Activated CD4-positive, alpha-beta T cell treated with anti-CD3 and anti-CD28 coated beads, Interleukin-2, amount 50 U/mL, for 4 hours (primary cell): ENCODE measurements around the gene SFXN5.
"Not testable (repeated sequence)": the region's sequence is repeated elsewhere in the genome, so short reads cannot be mapped to it uniquely, and the experiment has no call there.

Source experiments
- DNase-seq, 2 experiments: peaks; one replicate each; pipeline ENCODE4 v3.0.0-alpha.2; 2020

The SFXN5 gene

DNA sequence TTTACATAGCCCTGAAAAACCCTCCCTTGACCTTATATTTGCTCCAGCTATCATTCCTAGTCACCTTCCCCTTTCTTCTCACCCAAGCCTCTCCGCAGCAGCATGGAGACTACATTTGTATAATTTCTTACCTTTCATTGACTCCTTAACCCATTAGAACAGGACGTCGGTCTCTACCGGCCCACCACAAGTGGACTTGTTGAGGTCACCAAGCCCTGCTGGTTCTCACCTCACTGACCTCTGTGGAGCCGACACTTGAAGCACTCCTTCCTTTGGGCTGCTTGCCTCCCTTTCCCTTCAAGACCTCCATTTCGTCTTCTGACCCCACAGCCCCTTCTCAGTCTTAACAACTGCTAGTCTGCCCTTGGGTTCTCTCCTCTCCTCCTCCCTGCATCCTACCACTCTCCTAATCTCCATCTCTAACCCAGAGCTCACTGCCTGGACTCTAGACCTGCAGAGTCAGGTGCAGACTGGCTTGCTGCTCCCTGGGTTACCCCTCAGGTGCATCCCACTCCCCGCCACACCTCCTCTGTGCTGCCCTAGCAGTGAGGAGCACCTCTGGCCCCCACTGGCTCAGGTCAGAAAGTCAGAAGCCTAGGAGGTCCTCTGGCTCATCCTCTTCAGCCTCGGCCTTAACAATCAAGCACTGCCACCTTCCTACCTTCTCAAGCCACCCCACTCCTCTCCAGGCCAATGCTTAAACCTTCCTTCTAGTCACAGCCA lies 5.3 kb upstream of the SFXN5 start:
- no peak for DNase-seq

DNA sequence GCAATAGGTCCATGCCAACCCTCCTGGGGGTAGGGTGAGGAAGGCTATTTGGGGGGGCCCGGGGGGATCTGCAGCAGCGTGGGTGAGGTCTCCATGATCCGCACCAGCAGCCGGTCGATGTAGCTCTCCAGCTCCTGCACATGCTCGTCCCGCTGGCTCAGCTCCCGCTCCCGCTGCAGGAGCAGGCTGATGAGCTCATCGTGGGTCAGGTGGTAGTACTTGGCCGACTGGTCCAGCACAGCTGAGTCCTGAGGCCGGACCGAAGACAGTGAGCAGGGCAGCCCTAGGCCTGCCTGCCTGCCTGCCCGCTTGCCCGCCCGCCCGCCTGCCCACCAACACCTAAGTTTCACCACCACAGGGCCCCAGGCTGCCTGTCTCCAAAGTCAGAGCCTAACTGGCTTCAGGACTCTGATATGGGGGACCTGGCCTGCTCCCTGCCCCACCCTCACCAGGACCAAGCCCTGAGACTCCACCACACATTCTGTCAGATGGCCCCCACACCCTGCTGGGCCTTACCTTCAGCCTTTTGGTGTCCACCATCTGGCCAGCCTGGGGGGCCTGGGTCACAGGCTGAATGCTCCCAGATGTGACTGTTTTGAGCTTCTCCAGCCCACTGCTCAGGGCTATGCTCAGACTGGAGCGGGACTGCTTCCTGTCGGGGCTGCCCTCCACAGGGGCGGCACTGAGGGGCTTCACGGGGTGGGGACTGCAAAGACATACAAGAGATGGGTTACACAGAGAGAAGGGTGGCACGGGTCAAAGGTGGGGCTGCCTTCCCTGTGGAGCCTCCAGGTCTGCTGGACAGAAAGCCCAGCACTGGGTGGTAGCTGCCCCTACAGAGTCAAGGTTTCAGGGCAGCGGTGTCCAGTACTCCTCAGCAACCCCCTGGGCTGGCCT lies 4.2 kb upstream of the SFXN5 start:
- DNase-seq: no peak

DNA sequence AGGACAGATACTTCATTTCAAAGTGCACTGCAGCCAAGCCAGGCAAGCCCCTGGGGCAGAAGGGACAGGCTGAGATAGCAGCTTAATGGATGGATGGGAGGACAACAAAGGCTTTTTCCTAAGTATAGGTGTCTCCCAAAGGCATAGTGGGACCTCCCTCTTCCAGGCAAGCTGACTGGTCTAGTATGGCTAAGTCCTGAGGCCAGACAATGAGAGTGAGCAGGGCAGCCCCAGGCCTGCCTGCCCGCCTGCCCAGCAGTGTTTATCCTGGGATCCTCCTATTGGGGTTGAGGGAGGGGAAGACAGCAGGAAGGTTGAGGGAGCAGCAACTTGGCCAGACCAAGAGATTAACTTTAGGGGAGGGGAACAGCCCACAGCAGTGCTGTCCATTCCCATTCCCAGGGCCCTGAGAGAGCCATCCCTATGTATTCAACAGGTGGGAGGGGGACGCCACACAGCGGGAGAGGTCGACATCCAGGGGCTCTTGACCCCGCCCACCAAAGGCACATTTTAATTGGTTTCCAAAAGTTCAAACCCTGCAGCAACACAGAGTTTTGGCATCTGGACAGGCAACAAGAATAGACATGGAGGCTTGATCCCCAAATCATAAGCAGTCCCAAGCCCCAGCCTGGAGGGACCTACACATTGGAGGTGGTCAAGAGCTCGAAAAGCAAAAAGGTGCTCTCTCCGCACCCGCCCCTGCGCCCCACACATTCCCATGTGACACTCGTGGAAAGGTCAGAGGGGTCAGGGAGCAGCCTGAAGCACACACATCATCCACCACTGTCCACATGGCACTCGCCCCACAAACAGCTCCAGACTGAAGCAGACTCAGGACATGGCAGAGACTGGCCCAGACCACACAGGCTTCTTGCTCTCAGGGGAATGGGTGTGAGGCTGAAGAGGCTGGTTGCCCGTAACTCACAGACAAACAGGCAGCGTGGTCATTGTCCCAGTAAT lies 2.9 kb upstream of the SFXN5 start:
- no peak for DNase-seq

DNA sequence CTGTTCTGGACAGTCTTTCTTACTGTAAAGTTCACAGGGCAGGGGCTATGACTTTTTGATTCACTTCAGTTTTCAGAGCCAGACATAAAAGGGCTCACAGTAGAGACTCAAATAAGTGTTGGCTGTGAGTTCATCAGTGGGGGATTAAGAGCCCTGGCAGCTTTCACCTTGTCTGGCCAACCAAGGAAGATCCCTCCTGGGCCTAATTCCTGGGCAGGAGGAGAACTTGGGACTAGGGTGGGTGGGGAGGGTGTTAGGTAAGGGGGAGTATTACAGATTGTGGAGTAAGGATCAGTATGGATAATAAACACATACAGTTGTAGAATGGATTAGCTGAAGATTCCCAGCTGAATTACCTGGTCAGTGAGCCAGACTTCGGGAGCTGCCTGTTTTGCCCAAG lies 904 bp upstream of the SFXN5 start:
- no peak for DNase-seq

DNA sequence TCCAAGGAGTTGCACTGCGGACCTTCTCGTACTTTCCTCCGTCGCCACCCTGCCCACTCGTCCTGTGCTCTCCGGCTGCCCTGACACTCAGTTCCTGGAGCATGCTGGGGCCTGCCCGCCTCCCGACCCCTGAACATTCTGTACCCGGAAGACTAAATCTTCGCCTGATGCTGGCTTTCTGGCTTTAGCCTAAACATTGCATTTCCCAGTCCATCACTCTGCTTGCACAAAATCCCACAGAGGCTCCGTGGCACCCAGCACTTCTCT lies 550 bp upstream of the SFXN5 start:
- no peak for DNase-seq

DNA sequence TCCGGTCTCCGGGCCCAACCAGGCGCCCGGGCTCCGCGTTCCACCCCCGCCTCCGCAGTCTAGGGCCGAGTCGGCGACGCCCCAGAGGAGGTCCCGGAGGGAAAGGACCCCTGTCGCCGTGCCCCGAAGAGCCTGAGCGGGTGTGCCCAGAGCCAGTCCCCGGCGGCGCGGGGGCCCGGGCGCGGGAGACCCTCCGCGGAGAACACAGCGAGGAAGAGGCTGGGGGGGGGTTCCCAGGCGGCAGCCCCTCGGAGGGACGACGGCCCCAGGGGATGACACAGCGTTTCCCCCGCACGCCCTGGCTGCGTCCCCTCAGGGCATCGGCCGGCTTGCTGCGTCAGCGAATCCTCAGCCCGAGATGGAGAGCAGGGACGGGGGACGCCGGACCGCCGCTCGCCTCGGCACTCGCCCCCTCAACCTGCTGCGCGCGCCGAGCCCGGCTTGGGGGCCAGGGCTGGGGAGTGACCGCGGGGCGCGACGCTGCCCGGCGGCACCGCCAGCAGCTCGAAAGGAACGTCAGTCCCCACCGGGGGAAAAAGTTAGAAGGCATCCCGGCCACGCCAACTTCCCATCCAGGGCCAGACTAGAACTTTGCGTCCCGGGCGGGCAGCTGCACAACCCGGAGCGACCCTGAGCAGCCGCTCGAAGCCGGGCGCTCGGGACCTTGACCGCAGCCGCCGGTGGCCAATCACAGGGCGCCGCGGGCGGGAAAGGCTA lies 711 bp downstream of the SFXN5 start:
- DNase-seq: peak; percentile 13 to 23

DNA sequence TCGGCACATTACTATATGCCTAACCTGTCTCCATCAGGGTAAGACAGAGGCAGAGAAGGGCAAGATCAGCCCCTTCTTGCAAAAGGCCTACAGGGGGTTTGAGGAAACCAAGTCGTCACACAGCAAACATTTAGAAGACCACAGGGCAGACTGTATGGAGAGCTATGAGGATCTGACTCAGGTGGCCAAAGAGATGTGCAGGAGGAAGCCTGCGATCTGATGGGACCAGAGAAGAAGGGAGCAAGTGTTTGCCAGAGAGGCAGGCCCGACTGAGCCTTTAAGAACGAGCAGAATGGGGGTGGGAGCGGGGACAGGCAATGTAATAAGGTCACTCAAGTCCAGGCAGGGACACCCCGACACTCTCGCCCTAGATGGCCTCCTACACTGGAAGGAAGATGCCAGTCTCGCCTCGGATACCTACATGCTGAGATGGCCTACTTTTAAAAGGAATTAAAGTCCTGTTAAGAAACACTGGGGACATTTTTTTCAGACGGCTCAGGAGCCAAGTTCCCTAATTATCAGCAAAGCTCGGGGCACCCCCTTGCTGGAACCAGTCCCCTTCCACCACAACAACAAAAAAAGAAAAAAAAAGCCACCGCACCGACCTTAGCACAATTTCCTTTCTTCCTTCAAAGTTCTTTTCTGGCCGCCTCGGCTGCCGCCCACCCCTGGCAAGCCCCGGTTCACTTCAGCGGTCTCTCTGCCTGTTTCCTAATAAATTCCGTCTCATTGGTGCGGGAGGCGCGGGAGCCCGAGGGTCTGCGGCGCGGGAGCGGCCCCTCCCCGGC lies 1.5 kb downstream of the SFXN5 start:
- DNase-seq: no peak

DNA sequence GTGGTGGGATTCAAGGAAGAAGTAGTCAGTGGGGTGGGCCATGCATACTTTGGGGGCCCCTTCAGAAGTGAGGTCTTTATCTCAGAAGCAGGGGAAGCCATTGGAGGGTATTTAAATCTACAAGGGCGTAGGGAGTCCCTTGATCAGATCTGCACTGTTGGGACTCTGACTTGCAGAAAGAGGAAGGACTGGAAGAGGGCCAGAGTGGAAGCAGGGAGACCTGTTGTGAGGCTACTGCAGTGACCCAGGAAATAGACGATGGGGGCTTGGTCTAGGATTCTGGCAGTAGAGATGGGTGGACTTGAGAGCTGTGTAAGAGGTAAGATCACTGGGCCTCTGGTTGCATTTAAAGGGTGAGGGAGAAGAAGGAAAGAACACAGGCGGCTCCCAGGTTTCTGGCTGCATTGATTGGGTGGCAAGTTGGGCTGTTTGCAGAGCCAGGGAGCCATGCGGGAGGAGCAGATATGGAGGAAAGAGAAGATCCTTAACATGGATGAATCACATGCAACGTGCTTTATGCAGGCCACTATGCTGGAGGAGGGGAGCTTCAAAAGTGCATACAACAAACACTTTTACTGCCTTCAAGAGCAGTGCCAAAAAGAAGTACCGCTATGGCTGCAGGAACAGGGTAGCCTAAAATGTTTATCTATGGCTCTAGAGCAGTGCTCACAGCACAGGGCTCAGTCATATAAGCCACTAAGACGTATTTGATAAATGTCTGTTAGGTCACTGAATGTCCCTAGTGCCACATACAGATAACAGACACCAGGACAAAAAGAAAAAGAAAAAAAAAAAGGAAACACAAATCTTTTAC lies 2.3 kb downstream of the SFXN5 start:
- DNase-seq: no peak

DNA sequence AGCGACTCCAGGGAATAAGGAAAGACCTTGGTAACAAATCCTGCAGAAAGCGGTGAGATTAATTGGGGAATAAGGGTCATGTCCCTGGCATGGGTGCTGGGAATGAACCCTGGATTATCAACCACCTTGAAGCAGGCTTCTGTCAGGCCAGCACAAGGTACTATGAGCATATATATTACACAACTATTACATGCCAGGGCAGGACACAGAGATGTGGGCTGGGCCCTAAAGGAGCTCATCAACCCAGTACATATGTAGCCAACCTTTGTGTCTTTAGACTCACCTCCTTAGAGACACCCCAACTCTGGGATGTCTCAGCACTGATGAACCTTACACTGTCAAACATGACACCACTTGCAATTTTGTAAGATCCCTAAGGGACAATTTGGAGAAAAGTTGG lies 3.4 kb downstream of the SFXN5 start:
- no peak for DNase-seq

DNA sequence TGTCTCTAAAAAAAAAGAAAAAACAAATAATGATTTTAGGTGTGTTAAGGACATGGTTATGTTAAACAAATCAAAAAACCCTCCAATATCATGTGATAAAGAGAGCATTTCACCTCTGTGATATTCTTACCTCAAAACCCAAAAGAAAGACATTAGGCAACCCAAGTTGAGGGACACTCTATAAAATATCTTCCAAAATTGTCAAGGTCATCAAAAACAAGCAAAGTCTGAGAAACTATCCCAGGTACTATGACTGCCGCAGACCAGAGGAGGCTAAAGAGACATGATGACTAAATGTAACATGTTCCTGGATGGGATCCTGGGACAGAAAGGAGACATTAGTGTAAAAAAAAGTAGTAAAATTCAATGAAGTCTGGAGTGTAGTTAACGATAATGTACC lies 4.5 kb downstream of the SFXN5 start:
- no peak for DNase-seq

DNA sequence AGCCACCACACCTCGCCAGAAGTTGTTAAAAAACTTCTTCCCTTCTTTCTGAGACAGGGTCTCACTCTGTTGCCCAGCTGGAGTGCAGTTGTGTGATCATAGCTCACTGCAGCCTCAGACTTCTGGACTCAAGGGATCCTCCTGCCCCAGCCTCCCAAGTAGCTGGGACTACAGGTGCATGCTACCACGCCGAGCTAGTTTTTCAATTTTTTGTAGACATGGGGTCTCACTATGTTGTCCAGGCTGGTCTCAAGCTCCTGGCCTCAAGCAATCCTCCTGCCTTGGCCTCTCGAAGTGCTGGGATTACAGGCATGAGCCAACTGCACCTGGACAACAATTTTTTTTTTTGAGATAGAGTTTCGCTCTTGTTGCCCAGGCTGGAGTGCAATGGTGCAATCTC lies 6.4 kb downstream of the SFXN5 start:
- DNase-seq: not testable (repeated sequence)

DNA sequence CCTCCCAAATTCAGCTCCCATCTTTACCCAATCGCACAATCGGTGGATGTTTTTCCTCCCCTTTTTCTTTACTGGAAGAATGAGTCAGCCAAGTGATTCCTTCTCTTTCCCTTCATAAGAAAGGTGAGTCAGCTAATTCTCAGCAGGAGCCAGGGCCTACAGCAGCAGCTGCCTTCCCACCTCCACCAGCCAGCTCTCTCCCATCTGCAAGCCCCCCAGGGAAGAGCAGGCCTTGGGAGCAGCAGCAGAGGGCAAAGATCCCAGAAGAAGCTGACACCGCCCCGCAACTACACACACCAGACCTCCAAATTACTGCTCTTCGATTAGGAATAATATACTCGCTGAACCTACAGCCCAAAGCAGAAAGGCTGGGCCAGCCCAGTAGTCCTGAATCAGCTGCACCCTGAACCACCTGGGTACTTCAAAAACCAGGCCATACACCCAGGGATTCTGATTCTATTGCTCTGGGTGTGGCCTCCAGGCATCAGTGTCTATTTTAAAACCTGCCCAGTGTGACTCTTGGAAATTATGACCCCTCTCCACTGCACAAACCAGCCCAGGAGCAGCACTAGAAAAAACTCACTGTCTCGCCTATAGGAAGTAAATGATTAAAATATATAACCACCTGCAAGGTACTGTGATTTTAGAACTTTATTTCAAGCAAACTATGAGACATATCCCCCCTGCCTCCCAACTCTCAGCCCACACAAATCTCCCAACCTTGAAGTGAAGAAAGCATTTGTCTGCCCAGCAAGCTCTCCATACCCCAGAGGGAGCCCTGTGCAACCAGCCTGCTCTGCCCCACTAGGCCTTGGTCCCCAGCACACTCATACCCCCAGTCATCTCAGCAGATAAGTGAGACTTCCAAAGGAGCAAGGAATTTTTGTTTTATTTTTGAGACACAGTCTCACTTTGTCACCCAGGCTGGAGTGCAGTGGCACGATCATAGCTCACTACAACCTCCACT lies 7.3 kb downstream of the SFXN5 start:
- no peak for DNase-seq

DNA sequence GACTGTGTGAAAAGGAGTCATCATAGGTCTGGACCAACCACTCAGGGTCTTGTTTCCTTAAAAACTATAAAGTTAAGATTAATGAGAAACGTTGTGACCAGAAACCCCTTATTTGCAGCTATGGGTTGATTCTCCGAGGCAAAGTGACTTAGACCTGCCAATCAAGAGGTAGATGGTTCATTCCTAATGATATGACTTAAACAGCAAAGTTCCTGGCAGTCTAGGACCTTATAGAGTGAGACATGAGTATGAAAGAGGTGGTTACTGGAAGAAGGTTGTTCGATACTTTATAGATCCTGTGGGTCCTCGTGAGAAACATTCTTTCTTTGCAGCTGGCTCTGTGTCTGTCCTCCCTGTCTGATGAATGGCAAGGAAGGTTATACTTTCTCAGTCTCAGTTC lies 8.0 kb downstream of the SFXN5 start:
- no peak for DNase-seq

DNA sequence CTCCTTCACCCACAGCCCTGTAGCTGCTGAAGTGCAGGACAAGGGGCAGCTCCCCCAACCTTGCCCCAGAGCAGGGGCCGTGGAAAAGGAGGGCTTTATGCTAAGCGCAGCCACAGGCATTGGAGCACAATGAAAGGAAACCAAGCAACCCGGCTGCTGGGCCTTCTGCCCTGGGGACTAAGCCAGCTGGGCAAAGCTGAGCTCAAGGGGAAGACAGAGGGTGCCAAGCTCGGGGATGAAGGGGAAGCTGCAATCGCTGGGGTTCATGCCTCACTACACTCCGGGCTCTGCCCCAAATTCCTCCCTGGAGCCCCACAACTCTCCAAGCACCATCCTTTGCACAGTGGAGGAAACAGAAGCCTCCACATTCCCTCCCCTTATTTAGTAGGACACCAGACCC lies 12.4 kb downstream of the SFXN5 start:
- no peak for DNase-seq

DNA sequence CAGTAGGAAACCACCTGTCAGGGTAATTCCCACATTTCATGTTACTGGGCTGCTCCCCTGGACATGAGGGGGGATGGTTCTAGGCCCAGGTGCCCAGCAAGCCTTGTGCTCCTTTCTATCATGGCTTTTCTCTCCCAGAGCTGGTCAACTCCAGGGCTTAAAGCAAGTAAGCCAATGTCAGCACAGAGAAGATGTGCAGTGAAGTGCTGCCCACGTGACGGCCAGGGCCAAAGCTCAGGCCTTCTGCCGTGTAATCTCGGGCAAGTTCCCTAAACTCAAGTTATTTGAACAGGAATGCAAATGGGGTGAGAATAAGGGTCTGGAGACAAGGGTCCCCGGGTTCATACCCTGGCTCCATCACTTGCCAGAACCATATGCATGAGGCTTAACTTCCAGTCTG lies 16.5 kb downstream of the SFXN5 start:
- no peak for DNase-seq

DNA sequence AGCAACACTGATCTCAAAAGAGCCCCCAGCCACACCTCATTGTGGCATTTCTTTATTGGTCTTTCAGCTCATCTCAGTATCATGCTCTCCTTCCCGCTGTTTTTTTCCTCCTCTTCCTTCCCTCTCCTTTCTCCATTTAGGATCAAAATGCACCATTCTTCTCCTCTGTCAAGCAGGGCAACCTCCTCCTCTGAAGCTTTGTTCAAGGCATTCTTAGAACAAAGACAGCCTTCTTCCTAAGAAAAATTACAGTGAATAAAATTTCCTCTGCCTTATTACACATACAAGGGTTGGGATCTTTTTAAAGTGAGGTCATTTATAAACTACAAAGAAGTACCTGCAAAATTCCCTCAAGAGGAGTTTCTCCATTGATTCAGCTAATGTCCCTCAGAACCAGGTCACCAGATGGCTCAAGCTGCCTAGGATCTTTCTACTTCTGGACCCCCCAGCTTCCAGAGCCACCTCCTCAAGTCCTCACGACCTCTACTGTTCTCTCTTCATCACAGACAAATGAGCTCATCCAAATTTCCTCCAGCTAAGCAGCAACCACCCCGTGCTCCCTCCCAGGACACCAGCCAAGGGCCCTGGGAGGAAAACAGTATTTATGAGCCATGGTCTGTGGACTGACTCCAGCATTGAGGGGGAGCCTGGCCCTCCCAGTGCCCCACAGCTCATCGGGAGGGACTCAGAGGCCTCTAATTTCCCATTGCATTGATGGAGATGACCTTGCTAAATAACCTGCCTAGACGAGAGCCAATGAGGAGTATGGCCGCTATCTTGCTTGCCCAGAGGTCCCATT lies 18.0 kb downstream of the SFXN5 start:
- DNase-seq: no peak

DNA sequence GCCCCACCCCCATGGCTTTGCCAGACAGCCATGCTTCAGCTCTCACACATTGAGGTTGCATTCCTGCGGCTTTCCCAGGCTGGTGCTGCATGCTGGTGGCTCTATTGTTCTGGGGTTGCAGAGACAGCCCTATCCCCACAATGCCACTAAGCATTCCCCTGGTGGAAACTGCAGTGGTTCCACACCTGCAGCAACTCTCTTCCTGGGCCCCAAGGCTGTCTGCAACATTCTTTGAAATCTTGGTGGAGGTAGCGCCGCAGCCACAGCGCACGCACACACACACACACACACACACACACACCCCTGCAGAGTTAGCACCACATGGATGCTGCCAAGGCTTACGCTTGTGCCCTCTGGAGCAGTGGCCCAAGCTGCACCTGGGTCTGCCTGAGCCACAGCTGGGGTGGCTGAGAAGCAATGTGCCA lies 21.4 kb downstream of the SFXN5 start:
- DNase-seq: no peak

DNA sequence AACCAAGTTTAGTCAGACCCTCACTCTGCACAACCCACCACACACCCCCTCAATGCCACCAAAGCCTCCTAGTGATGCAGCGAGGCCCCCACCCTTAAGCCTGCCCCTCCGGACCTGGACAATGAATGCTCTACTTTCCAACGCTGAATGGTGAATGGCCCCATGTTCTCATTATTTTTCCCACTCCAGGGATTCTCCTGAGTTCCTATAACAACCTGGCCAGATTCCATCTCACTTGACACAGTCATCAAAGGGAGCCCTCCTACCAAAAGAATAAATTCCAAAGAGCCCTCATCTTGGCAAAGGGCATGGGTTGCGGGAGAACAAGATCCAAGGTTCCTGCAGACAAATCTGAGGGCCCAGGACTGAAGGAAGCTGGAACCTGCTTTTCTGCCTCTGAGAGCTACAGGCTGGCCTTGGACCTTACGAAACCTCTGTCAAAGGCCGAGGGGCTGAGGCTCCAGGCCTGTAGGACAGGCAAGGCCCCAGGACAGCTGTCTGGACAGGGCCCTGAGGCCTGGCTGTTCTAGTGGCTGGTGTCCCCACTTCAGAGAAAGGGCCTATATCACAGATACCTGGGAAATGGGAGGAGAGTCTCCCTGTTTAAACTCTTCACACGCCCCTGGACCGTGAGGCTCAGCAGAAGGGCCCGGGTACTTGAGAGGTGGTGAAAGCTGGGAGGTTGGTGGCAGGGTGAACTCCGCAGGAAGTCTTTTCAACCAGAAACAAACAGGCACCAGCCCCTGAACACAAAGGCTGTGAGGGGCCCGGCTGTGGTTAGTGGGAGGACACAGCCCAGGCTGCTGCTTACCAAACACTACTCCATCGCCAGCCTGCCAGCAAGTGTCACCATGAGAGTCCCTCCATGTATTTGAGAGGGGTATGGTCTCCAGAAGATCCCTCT lies 27.3 kb downstream of the SFXN5 start:
- no peak for DNase-seq
